GM12878 (cell line): Measurements from ENCODE around the gene NCS1. TPM values are rescaled to one million over a fixed set of nuclear protein-coding genes. Genes with fewer than 3 reads are reported as not detected.

Experiments used
- ATAC-seq: fragments of 200-7000 bp; cut with Tn5 transposase; 3 replicates; pipeline ENCODE4 v1.9.1; 2020; ENCODE audit warnings: mild to moderate bottlenecking, moderate library complexity
- BruUV-seq: library from RNA; stranded (reverse); fragments of 400-500 nt; replicated peaks from 2 replicates; lab custom pipeline; 2021; lab: Mats Ljungman, UMichigan
- CTCF ChIA-PET: fragments of 300-600 bp; sonication (Branson Sonifier 250); formaldehyde crosslinking; extraction: SDS; loops from one replicate; lab custom pipeline; 2021; ENCODE audit warnings: inconsistent platforms; lab: Yijun Ruan, JAX
- POLR2A ChIA-PET: fragments of 350-600 bp; formaldehyde crosslinking; extraction: SDS; loops from one replicate; lab custom pipeline; 2021; ENCODE audit warnings: inconsistent platforms; lab: Charles Lee
- RAD21 ChIA-PET: fragments of 300-600 bp; sonication (Branson Sonifier 250); formaldehyde crosslinking; loops from one replicate; lab custom pipeline; 2023; ENCODE audit warnings: antibody characterized with exemption; ENCODE audit not compliant: unreplicated experiment; lab: Charles Lee
- SMC1A ChIA-PET: fragments of 300-600 bp; sonication (Branson Sonifier 250); formaldehyde crosslinking; loops from one replicate; lab custom pipeline; 2023; ENCODE audit not compliant: unreplicated experiment, uncharacterized antibody; lab: Charles Lee
- DNase-seq: peaks from one replicate; pipeline ENCODE4 v3.0.0-alpha.2; 2011; ENCODE audit warnings: low read depth, low spot score
- FAIRE-seq: peaks from 3 replicates; lab custom pipeline; 2011; peaks lifted over from hg19 to GRCh38; lab: Jason Lieb, UNC
- H2AFZ ChIP-seq: 2 replicates; pipeline ENCODE4 v1.6.0; 2011; ENCODE audit warnings: low read depth, low read length, control low read depth; ENCODE audit not compliant: control insufficient read depth
- H3K27ac ChIP-seq: 2 replicates; pipeline ENCODE4 v1.5.1; 2011; ENCODE audit warnings: control low read depth; ENCODE audit not compliant: control insufficient read depth, insufficient read depth
- H3K27me3 ChIP-seq, 2 experiments: replicated peaks in 1 of 2; 2 replicates each; pipeline versions ENCODE4 v1.6.0 to v1.6.1; 2011; ENCODE audit warnings: low read length in 1 of 2; ENCODE audit not compliant: control insufficient read depth in 2 of 2, insufficient read depth in 2 of 2
- H3K36me3 ChIP-seq, 2 experiments: 2 replicates each; pipeline ENCODE4 v1.5.1; 2011; ENCODE audit warnings: low read length in 1 of 2; ENCODE audit not compliant: control insufficient read depth in 2 of 2, insufficient read depth in 2 of 2
- H3K4me1 ChIP-seq: 2 replicates; pipeline ENCODE4 v1.6.1; 2011; ENCODE audit warnings: mild to moderate bottlenecking, low read length, moderate library complexity, mixed read lengths; ENCODE audit not compliant: control insufficient read depth, insufficient read depth
- H3K4me2 ChIP-seq: 2 replicates; pipeline ENCODE4 v1.6.0; 2011; ENCODE audit warnings: control low read depth; ENCODE audit not compliant: control insufficient read depth, insufficient read depth
- H3K4me3 ChIP-seq: fragments of 200-600 bp; sonication (generic); 2 replicates; pipeline ENCODE4 v1.5.1; 2016
- H3K79me2 ChIP-seq: 2 replicates; pipeline ENCODE4 v1.6.0; 2011; ENCODE audit warnings: low read length; ENCODE audit not compliant: control insufficient read depth, insufficient read depth
- H3K9ac ChIP-seq: 2 replicates; pipeline ENCODE4 v1.8.0; 2011; ENCODE audit warnings: low read length, control low read depth, mixed read lengths; ENCODE audit not compliant: control insufficient read depth, insufficient read depth
- H3K9me3 ChIP-seq: replicated peaks from 3 replicates; pipeline ENCODE4 v1.5.1; 2011; ENCODE audit warnings: mild to moderate bottlenecking, low read length; ENCODE audit not compliant: control insufficient read depth, insufficient read depth
- H4K20me1 ChIP-seq: 2 replicates; pipeline ENCODE4 v1.6.0; 2011; ENCODE audit not compliant: control insufficient read depth, insufficient read depth
- BACH1 ChIP-seq: fragments of 450-650 bp; IDR thresholded peaks from 2 replicates; pipeline ENCODE4 v1.6.1; 2017; ENCODE audit warnings: mild to moderate bottlenecking, borderline replicate concordance
- BRCA1 ChIP-seq: IDR thresholded peaks from 2 replicates; pipeline ENCODE4 v1.6.1; 2011; ENCODE audit warnings: low read depth, low read length, improper control_type of control experiment
- CBFB ChIP-seq: IDR thresholded peaks from 2 replicates; pipeline ENCODE4 v1.6.1; 2016; ENCODE audit warnings: antibody characterized with exemption, low read depth
- CREM ChIP-seq: IDR thresholded peaks from 2 replicates; pipeline ENCODE4 v1.6.1; 2014; ENCODE audit warnings: antibody characterized with exemption, low read depth
- HCFC1 ChIP-seq: fragments of 150-350 bp; IDR thresholded peaks from 2 replicates; pipeline ENCODE4 v1.6.1; 2014; ENCODE audit warnings: low read length
- IKZF2 ChIP-seq, 2 experiments: fragments of 450-650 bp; IDR thresholded peaks; 2 replicates each; pipeline ENCODE4 v1.6.1; 2017; ENCODE audit warnings: mild to moderate bottlenecking in 2 of 2, moderate library complexity in 2 of 2
- JUND ChIP-seq: IDR thresholded peaks from 2 replicates; pipeline ENCODE4 v1.6.1; 2012; ENCODE audit warnings: low read depth, mild to moderate bottlenecking, low read length, improper control_type of control experiment, moderate library complexity
- MXI1 ChIP-seq: fragments of 150-350 bp; IDR thresholded peaks from 2 replicates; pipeline ENCODE4 v1.6.1; 2011; ENCODE audit warnings: low read depth, mild to moderate bottlenecking, inconsistent platforms, low read length, improper control_type of control experiment
- PML ChIP-seq: IDR thresholded peaks from 2 replicates; pipeline ENCODE4 v1.6.1; 2012; ENCODE audit warnings: low read length, inconsistent platforms
- RELA ChIP-seq: fragments of 450-650 bp; IDR thresholded peaks from 2 replicates; pipeline ENCODE4 v1.8.0; 2014; ENCODE audit warnings: borderline replicate concordance; ENCODE audit not compliant: partially characterized antibody
- SIN3A ChIP-seq: IDR thresholded peaks from 2 replicates; pipeline ENCODE4 v1.6.1; 2012; ENCODE audit warnings: low read depth, low read length, improper control_type of control experiment
- SMAD1 ChIP-seq: fragments of 450-650 bp; IDR thresholded peaks from 2 replicates; pipeline ENCODE4 v1.6.1; 2018; ENCODE audit warnings: mild to moderate bottlenecking, low read depth; ENCODE audit not compliant: partially characterized antibody
- SMARCA5 ChIP-seq: fragments of 450-650 bp; IDR thresholded peaks from 2 replicates; pipeline ENCODE4 v1.6.1; 2017; ENCODE audit warnings: mild to moderate bottlenecking
- SREBF1 ChIP-seq: IDR thresholded peaks from 2 replicates; pipeline ENCODE4 v1.6.1; 2012; ENCODE audit warnings: mild to moderate bottlenecking, low read length
- TCF3 ChIP-seq: IDR thresholded peaks from 2 replicates; pipeline ENCODE4 v1.6.1; 2012; ENCODE audit warnings: low read depth, mild to moderate bottlenecking, low read length, borderline replicate concordance; ENCODE audit not compliant: insufficient read depth
- YY1 ChIP-seq: IDR thresholded peaks from 2 replicates; pipeline ENCODE4 v1.6.1; 2011; ENCODE audit warnings: low read depth, mild to moderate bottlenecking, low read length
- ZNF384 ChIP-seq: IDR thresholded peaks from 2 replicates; pipeline ENCODE4 v1.6.1; 2012; ENCODE audit warnings: low read depth, mild to moderate bottlenecking, low read length, improper control_type of control experiment, borderline replicate concordance
- WGBS: methylation state at CpG from one replicate; pipeline ENCODE4 v1.1.6; 2016; ENCODE audit warnings: low lambda C conversion rate; ENCODE audit not compliant: insufficient replicate concordance, insufficient coverage; ENCODE audit errors: missing lambda C conversion rate; 5-methylcytosine and 5-hydroxymethylcytosine counted together
- in situ Hi-C: fragments of 300-500 bp; cut with MboI; formaldehyde crosslinking; loops from 9 replicates; pipeline ENCODE4 v1.14.3; 2018; ENCODE audit warnings: mixed read lengths
- intact Hi-C: fragments of 100-400 bp; cut with micrococcal nuclease; formaldehyde crosslinking; loops from one replicate; pipeline ENCODE4 v1.14.2; 2022; ENCODE audit not compliant: unreplicated experiment
- polyA plus RNA-seq, 11 experiments: library from polyadenylated mRNA; depleted of rRNA in 4 of 11; unstranded in 6 of 11; stranded (reverse) in 5 of 11; fragments of >200 nt; fragmentation: Nextera tagmentation in 4 of 11; fragmentation: Illumina TruSeq in 1 of 11; extraction: Ambion mirVana in 4 of 11; extraction: Trizol in 1 of 11; gene quantifications; 1 replicate in 1 of 11; 2 replicates in 10 of 11; pipeline versions ENCODE4 v1.2.1 to v1.2.3, GENCODE V29; 2011 to 2016; ENCODE audit warnings: inconsistent platforms in 2 of 11, missing spikeins in 2 of 11, low read depth in 1 of 11
- total RNA-seq, 4 experiments: library from RNA; depleted of rRNA in 3 of 4; stranded (reverse); fragments of >200 nt in 3 of 4; fragmentation: Illumina TruSeq in 1 of 4; extraction: Trizol in 1 of 4; gene quantifications; 2 replicates each; pipeline versions ENCODE4 v1.2.1 to v1.2.3, GENCODE V29; 2013 to 2021
- TF ChIP-seq, protein P1 (sequence below): fragments of 450-650 bp; IDR thresholded peaks from 2 replicates; pipeline ENCODE4 v1.6.1; 2018; ENCODE audit warnings: mild to moderate bottlenecking, low read depth, moderate library complexity; ENCODE audit not compliant: partially characterized antibody
- TF ChIP-seq, protein P2 (sequence below), 3 experiments: IDR thresholded peaks in 2 of 3; conservative IDR thresholded peaks in 1 of 3; 2 replicates each; pipeline ENCODE4 v1.5.1; 2011; ENCODE audit warnings: low read depth in 3 of 3, low read length in 3 of 3, mild to moderate bottlenecking in 3 of 3, control low read depth in 2 of 3, moderate library complexity in 2 of 3, inconsistent platforms in 1 of 3, mixed read lengths in 1 of 3; ENCODE audit not compliant: control insufficient read depth in 2 of 3, insufficient read depth in 1 of 3; ENCODE audit errors: extremely low read depth in 1 of 3
- TF ChIP-seq, protein P3 (sequence below): IDR thresholded peaks from 2 replicates; pipeline ENCODE4 v1.6.1; 2011; ENCODE audit warnings: borderline replicate concordance, low read depth, mild to moderate bottlenecking, moderate library complexity, mixed read lengths, low read length; ENCODE audit not compliant: insufficient read depth; ENCODE audit errors: extremely low read length

Gene NCS1
- total and polyA plus RNA-seq, 10 of the 15 experiments (the other 5 are each of a cell fraction or from before 2014, with no cell fraction given): 0.04 to 0.22 (median 0.06) TPM; not detected in 4

DNA sequence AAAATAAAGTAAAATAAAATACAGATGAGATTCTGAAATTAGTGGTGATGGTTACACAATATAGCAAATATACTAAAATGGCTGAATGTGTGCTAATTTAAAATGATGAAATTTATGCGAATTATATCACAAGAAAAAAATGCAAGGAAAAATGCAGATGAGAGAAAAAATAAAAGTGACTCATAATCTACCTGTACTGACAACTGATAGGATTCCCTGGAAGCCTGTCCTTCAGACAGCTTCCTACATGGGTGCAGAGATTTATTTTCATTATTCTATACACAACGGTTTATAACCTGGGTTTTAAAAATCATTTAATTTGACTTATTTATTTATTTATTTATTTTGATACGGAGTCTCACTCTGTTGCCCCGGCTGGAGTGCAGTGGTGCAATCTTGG is 5.8 kb upstream of the NCS1 start:
- in situ Hi-C loops: no loop called here
- SMC1A ChIA-PET: no interaction called here
- Histone ChIP-seq H3K36me3 (no peaks in the 10 kb centered on the region), H3K9ac (no peak overlapping the region)
- BruUV-seq: no TSS peak
- no peak for TF ChIP-seq IKZF2 (IDR thresholded peaks at IDR 0.05)
- TF ChIP-seq CBFB: no peak
- TF ChIP-seq BACH1: no peak
- no peak for TF ChIP-seq TCF3
- TF ChIP-seq SMARCA5: no peak
- TF ChIP-seq MXI1: no peak
- no peak for TF ChIP-seq HCFC1
- TF ChIP-seq, protein P1, sequence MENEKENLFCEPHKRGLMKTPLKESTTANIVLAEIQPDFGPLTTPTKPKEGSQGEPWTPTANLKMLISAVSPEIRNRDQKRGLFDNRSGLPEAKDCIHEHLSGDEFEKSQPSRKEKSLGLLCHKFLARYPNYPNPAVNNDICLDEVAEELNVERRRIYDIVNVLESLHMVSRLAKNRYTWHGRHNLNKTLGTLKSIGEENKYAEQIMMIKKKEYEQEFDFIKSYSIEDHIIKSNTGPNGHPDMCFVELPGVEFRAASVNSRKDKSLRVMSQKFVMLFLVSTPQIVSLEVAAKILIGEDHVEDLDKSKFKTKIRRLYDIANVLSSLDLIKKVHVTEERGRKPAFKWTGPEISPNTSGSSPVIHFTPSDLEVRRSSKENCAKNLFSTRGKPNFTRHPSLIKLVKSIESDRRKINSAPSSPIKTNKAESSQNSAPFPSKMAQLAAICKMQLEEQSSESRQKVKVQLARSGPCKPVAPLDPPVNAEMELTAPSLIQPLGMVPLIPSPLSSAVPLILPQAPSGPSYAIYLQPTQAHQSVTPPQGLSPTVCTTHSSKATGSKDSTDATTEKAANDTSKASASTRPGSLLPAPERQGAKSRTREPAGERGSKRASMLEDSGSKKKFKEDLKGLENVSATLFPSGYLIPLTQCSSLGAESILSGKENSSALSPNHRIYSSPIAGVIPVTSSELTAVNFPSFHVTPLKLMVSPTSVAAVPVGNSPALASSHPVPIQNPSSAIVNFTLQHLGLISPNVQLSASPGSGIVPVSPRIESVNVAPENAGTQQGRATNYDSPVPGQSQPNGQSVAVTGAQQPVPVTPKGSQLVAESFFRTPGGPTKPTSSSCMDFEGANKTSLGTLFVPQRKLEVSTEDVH: no peak
- TF ChIP-seq BRCA1: no peak
- no peak for TF ChIP-seq SMAD1
- no peak for TF ChIP-seq PML
- TF ChIP-seq, protein P2, sequence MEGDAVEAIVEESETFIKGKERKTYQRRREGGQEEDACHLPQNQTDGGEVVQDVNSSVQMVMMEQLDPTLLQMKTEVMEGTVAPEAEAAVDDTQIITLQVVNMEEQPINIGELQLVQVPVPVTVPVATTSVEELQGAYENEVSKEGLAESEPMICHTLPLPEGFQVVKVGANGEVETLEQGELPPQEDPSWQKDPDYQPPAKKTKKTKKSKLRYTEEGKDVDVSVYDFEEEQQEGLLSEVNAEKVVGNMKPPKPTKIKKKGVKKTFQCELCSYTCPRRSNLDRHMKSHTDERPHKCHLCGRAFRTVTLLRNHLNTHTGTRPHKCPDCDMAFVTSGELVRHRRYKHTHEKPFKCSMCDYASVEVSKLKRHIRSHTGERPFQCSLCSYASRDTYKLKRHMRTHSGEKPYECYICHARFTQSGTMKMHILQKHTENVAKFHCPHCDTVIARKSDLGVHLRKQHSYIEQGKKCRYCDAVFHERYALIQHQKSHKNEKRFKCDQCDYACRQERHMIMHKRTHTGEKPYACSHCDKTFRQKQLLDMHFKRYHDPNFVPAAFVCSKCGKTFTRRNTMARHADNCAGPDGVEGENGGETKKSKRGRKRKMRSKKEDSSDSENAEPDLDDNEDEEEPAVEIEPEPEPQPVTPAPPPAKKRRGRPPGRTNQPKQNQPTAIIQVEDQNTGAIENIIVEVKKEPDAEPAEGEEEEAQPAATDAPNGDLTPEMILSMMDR (IDR thresholded peaks at IDR 0.05 in 2 of 3, conservative IDR thresholded peaks at IDR 0.05 in 1 of 3; ENCODE audit: control insufficient read depth in 2 of 3, extremely low read depth in 1 of 3, insufficient read depth in 1 of 3, low read depth in 3 of 3, low read length in 3 of 3): no peak
- TF ChIP-seq ZNF384: no peak
- TF ChIP-seq SREBF1: no peak
- TF ChIP-seq JUND: no peak
- no peak for TF ChIP-seq CREM
- TF ChIP-seq RELA: no peak
- TF ChIP-seq, protein P3, sequence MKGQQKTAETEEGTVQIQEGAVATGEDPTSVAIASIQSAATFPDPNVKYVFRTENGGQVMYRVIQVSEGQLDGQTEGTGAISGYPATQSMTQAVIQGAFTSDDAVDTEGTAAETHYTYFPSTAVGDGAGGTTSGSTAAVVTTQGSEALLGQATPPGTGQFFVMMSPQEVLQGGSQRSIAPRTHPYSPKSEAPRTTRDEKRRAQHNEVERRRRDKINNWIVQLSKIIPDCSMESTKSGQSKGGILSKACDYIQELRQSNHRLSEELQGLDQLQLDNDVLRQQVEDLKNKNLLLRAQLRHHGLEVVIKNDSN: no peak
- TF ChIP-seq SIN3A: no peak
- no peak for TF ChIP-seq YY1
- TF ChIP-seq, all 136 proteins: peak for 0
- Histone ChIP-seq H3K4me1 (no peaks in the 10 kb centered on the region), H3K4me3 (no peak overlapping the region), H3K27ac (no peak overlapping the region), H3K79me2 (no peaks in the 10 kb centered on the region), H3K4me2 (no peak overlapping the region), H3K27me3 (peaks cover 0 to 1% of the 10 kb centered on the region in 2 experiments; a peak in 2 of 4 replicates), H4K20me1 (no peaks in the 10 kb centered on the region), H2AFZ (no peak overlapping the region), H3K9me3 (no peaks in the 10 kb centered on the region)
- ChIA-PET RAD21 (no interaction called here), CTCF (no interaction called here), POLR2A (no interaction called here)
- ATAC-seq (no peak), DNase-seq (no peak), FAIRE-seq (no peak)
- 5% methylated on average over 4 of the region's 4 CpGs for whole genome bisulfite sequencing
- intact Hi-C loops: no loop called here
